ENCODE measurements around the gene NFATC1. TPM values are rescaled to one million over a fixed set of nuclear protein-coding genes. Genes with fewer than 3 reads are reported as not detected.

Gene NFATC1
- 10 to 100 TPM in 3 of 4 donors, 1 to 10 TPM in 1; 5.3 to 19.1 (median 11.8) TPM for total RNA-seq

- in situ Hi-C loops (cut with MboI; ENCODE audit: low pct_ligation_motif_present in 1 of 4, low pct_unique_long_range_greater_than_20kb in 1 of 4, low sequenced_read_pairs in 3 of 4): loop anchor here in 1 of 4 donors (25.0 kb wide), 2 partner anchors 116 to 241 kb away; no protein-coding TSS in a partner anchor
- Histone ChIP-seq H3K9me3 (no peaks in the 10 kb centered on the region), H3K27ac (peak within 1 kb of the TSS; percentile 87 to 95 (median 88)), H3K27me3 (peaks cover 89% of the 10 kb centered on the region), H3K4me3 (peak within 1 kb of the TSS; percentile 11 to 60 (median 46)), H3K36me3 (no peaks in the 10 kb centered on the region), H3K4me1 (peaks cover 22 to 58% (median 46%) of the 10 kb centered on the region in 4 donors)
- 1% methylated on average over 32 of the region's 91 CpGs; no CpG with 5 or more reads in 1 of the 2 donors for WGBS, 2 donors (ENCODE audit: low coverage in 1 of 2)
- TF ChIP-seq EP300 (IDR thresholded peaks at IDR 0.05; ENCODE audit: low read depth) (no peak), POLR2AphosphoS5 (IDR thresholded peaks at IDR 0.05) (peak in 2 of 3 donors; percentile 64 to 71)
- intact Hi-C loops (cut with DNase I; ENCODE audit: low total_unique reads): loop anchor here (5.0 kb wide), 1 partner anchor 111 kb away; no protein-coding TSS in a partner anchor
- DNase-seq: peak; percentile 67
Measured at GRCh38 chr18:79395761-79396404, at the start of gene NFATC1. Gene NFATC1 (plus strand): TSS chr18:79395930. CDS start chr18:79396225, 295 bp downstream.

DNA sequence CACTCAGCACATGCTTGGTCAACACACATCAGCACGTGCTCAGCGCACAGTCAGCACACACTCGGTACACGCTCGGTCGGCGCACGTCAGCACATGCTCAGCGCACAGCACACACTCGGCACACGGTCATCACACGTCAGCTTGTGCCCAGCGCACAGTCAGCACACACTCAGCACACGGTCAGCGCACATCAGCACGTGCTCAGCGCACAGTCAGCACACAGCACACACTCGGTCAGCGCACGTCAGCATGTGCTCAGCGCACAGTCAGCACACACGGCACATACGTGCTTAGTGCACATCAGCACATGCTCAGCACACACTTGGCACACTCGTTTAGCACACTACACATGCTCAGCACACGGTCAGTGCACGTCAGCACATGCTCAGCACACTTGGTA is 49.7 kb upstream of the NFATC1 start:
- H3K4me3 ChIP-seq: no peak overlapping the region
- H3K9me3 ChIP-seq: no peaks in the 10 kb centered on the region
- in situ Hi-C loops (cut with MboI; ENCODE audit: low pct_ligation_motif_present in 1 of 4, low pct_unique_long_range_greater_than_20kb in 1 of 4, low sequenced_read_pairs in 3 of 4): no loop called here
- peaks cover 0 to 4% (median 0%) of the 10 kb centered on the region in 4 donors for H3K4me1 ChIP-seq
- no peak overlapping the region for H3K27ac ChIP-seq
- peaks cover 0 to 28% (median 8%) of the 10 kb centered on the region in 4 donors for H3K36me3 ChIP-seq
- WGBS, 2 donors (ENCODE audit: low coverage in 1 of 2): 97% methylated on average over 25 of the region's 26 CpGs; no CpG with 5 or more reads in 1 of the 2 donors
- no peak for DNase-seq
- TF ChIP-seq POLR2AphosphoS5 (IDR thresholded peaks at IDR 0.05) (no peak), EP300 (IDR thresholded peaks at IDR 0.05; ENCODE audit: low read depth) (no peak), POLR2A (IDR thresholded peaks at IDR 0.05) (no peak)
- TF ChIP-seq, protein P1, sequence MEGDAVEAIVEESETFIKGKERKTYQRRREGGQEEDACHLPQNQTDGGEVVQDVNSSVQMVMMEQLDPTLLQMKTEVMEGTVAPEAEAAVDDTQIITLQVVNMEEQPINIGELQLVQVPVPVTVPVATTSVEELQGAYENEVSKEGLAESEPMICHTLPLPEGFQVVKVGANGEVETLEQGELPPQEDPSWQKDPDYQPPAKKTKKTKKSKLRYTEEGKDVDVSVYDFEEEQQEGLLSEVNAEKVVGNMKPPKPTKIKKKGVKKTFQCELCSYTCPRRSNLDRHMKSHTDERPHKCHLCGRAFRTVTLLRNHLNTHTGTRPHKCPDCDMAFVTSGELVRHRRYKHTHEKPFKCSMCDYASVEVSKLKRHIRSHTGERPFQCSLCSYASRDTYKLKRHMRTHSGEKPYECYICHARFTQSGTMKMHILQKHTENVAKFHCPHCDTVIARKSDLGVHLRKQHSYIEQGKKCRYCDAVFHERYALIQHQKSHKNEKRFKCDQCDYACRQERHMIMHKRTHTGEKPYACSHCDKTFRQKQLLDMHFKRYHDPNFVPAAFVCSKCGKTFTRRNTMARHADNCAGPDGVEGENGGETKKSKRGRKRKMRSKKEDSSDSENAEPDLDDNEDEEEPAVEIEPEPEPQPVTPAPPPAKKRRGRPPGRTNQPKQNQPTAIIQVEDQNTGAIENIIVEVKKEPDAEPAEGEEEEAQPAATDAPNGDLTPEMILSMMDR (IDR thresholded peaks at IDR 0.05): no peak
- H3K27me3 ChIP-seq: no peaks in the 10 kb centered on the region
- intact Hi-C loops (cut with DNase I; ENCODE audit: low total_unique reads): no loop called here

DNA sequence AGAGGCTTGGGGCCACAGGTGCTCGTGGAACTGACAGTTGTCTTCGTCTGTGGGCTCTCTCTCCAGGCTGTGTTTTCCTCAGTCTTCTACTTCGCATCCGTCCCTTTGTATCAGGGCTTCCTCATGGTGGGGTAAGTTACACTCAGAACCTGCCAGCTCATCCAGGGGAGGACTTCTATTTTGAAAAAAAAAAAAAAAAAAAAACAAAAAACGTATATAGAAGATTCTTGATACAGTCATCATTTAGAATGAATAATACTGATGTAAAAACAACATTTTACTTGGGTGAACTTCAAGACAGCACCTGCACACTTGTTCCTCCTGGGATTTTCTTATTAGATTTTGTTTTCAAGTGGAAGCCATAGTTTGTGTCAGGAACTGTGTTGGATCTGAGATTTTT is 47.7 kb upstream of the NFATC1 start:
- Histone ChIP-seq H3K4me1 (peaks cover 0 to 4% (median 0%) of the 10 kb centered on the region in 4 donors), H3K4me3 (no peak overlapping the region), H3K27me3 (no peaks in the 10 kb centered on the region), H3K9me3 (no peaks in the 10 kb centered on the region), H3K36me3 (peaks cover 0 to 28% (median 8%) of the 10 kb centered on the region in 4 donors), H3K27ac (no peak overlapping the region)
- intact Hi-C loops (cut with DNase I; ENCODE audit: low total_unique reads): no loop called here
- TF ChIP-seq, protein P1 (IDR thresholded peaks at IDR 0.05): no peak
- TF ChIP-seq POLR2AphosphoS5 (IDR thresholded peaks at IDR 0.05) (no peak), EP300 (IDR thresholded peaks at IDR 0.05; ENCODE audit: low read depth) (no peak), POLR2A (IDR thresholded peaks at IDR 0.05) (no peak)
- in situ Hi-C loops (cut with MboI; ENCODE audit: low pct_ligation_motif_present in 1 of 4, low pct_unique_long_range_greater_than_20kb in 1 of 4, low sequenced_read_pairs in 3 of 4): no loop called here
- 90 to 92% methylated on average over 4 to 5 of the region's 5 CpGs for WGBS, 2 donors (ENCODE audit: low coverage in 1 of 2)
- DNase-seq: no peak

GRCh38 chr18:79352432-79352831 is 43.3 kb upstream of the NFATC1 start:
- TF ChIP-seq POLR2A (IDR thresholded peaks at IDR 0.05): no peak
- no peak for TF ChIP-seq EP300 (IDR thresholded peaks at IDR 0.05; ENCODE audit: low read depth)
- no peak for TF ChIP-seq POLR2AphosphoS5 (IDR thresholded peaks at IDR 0.05)
- TF ChIP-seq, protein P1 (IDR thresholded peaks at IDR 0.05): no peak
- Histone ChIP-seq H3K27ac (no peak overlapping the region), H3K27me3 (no peaks in the 10 kb centered on the region), H3K9me3 (no peaks in the 10 kb centered on the region), H3K4me1 (no peaks in the 10 kb centered on the region), H3K4me3 (no peak overlapping the region), H3K36me3 (peaks cover 0 to 5% (median 0%) of the 10 kb centered on the region in 4 donors)
- intact Hi-C loops (cut with DNase I; ENCODE audit: low total_unique reads) (no loop called here), in situ Hi-C loops (cut with MboI; ENCODE audit: low pct_ligation_motif_present in 1 of 4, low pct_unique_long_range_greater_than_20kb in 1 of 4, low sequenced_read_pairs in 3 of 4) (no loop called here)
- WGBS, 2 donors (ENCODE audit: low coverage in 1 of 2): 71 to 77% methylated on average over 4 to 6 of the region's 6 CpGs
- no peak for DNase-seq

All from transverse colon (tissue), 4 donors.